Measurements from ENCODE around the gene GRB2.
"Not testable (repeated sequence)": the region's sequence is repeated elsewhere in the genome, so short reads cannot be mapped to it uniquely, and the experiment has no call there.

GRB2 gene

DNA sequence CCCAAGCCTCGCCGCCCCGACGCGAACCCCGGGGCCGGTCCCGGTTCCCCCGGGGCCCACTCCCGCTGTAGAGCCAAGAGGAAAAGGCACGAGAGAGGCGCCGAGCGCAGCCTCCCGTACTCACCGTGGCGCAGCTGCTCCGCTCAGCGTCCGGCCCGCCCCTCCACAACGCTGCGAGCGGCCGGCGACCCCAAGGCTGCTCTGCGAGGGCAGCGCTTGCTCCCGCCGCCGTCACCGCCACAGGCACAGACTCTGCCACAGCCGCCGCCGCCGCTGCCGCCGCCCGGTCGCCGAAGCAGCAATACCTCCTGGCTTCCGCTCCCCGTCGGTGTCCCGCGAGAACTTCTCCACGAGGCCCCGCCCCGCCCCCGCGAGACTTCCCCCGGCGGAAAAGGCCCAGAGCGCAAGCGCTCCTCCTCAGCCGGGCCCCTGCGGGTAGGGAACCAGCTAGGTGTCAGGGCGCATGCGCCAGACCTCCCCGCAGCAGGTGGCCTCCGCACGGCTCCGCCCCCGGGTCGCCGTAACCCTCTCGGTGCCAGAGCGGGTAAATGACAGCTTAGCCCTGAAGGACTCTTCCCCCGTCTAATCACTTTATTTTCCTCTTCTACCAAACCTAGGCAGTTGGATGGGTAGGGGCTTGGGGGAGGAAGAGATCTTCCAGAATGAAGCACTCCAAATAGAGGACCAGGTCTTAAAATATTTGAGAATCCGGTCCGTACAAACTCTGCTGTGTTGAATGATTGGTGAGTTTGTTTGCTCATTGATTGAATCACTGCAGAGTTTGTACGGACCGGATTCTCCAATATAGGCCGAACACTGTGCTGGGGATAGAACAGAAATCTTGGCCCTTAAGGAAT, at the start of gene GRB2:
GRB2 (minus strand) TSS at position 314 of the 857 bp plus-strand sequence. CDS start 12,050 bp downstream, outside the sequence.
- DNase-seq (ENCODE audit: extremely low read depth, low read depth): peak; percentile 89
- TF ChIP-seq, protein P1, sequence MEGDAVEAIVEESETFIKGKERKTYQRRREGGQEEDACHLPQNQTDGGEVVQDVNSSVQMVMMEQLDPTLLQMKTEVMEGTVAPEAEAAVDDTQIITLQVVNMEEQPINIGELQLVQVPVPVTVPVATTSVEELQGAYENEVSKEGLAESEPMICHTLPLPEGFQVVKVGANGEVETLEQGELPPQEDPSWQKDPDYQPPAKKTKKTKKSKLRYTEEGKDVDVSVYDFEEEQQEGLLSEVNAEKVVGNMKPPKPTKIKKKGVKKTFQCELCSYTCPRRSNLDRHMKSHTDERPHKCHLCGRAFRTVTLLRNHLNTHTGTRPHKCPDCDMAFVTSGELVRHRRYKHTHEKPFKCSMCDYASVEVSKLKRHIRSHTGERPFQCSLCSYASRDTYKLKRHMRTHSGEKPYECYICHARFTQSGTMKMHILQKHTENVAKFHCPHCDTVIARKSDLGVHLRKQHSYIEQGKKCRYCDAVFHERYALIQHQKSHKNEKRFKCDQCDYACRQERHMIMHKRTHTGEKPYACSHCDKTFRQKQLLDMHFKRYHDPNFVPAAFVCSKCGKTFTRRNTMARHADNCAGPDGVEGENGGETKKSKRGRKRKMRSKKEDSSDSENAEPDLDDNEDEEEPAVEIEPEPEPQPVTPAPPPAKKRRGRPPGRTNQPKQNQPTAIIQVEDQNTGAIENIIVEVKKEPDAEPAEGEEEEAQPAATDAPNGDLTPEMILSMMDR (IDR thresholded peaks at IDR 0.05; ENCODE audit: low read depth, low read length): no peak

- not testable (repeated sequence) for DNase-seq (ENCODE audit: extremely low read depth, low read depth)
Observed at GRCh38 chr17:75454672-75455071, 49.2 kb upstream of the GRB2 start.

- DNase-seq (ENCODE audit: extremely low read depth, low read depth): no peak
- TF ChIP-seq, protein P1 (IDR thresholded peaks at IDR 0.05; ENCODE audit: low read depth, low read length): no peak
Observed at GRCh38 chr17:75454193-75454592, 48.7 kb upstream of the GRB2 start.

GRCh38 chr17:75450270-75450669, 44.8 kb upstream of the GRB2 start:
- DNase-seq (ENCODE audit: extremely low read depth, low read depth): no peak
- TF ChIP-seq, protein P1 (IDR thresholded peaks at IDR 0.05; ENCODE audit: low read depth, low read length): no peak

DNA sequence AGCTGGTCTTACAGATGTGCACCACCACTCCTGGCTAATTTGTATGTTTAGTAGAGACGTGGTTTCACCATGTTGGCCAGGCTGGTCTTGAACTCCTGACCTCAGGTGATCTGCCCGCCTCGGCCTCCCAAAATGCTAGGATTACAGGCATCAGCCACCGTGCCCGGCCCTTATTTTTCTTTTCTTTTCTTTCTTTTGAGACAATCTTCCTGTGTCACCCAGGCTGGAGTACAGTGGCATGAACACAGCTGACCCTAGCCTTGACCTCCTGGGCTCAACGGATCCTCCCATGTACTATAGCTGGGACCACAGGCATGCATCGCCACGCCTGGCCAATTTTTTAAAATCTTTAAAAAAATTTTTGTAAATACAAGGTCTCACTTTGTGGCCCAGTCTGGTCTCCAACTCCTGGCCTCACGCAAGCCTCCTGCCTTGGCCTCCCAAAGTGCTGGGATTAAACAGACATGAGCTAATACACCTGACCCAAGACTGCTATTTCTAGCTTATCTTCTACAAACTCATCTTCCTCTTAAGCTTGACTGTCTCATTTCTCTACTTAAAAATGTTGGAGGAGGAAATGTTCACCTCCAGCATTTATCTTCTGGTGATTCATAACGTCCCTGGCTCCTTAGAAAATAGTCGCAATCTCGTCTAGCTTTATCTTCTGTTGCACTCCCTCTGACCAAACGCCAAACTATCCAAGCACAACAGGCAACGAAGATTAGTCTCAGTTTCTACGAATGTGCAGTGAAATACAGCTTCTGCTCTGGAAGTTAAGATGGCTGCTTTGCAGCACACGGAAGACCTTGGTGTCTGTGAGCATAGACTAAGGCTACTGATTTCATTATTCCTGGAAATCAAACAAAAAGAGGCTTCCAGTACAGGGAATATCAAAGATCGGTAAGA, 42.7 kb upstream of the GRB2 start:
- TF ChIP-seq, protein P1 (IDR thresholded peaks at IDR 0.05; ENCODE audit: low read depth, low read length): no peak
- no peak for DNase-seq (ENCODE audit: extremely low read depth, low read depth)

- DNase-seq (ENCODE audit: extremely low read depth, low read depth): not testable (repeated sequence)
Observed at GRCh38 chr17:75445896-75446295, 40.4 kb upstream of the GRB2 start.

GRCh38 chr17:75445296-75445695, 39.8 kb upstream of the GRB2 start:
- TF ChIP-seq, protein P1 (IDR thresholded peaks at IDR 0.05; ENCODE audit: low read depth, low read length): no peak
- DNase-seq (ENCODE audit: extremely low read depth, low read depth): no peak

All from AG09319 (cell line).